ENCODE measurements around the gene SLC25A39. TPM values are rescaled to one million over a fixed set of nuclear protein-coding genes. Genes with fewer than 3 reads are reported as not detected.
A peak's percentile ranks its signal among the peaks of the same experiment; 100 is the strongest.

Gene SLC25A39
- total and polyA plus RNA-seq, 9 of the 15 experiments (the other 6 are each of a cell fraction or from before 2014, with no cell fraction given): 4.8 to 267 (median 140) TPM

DNA sequence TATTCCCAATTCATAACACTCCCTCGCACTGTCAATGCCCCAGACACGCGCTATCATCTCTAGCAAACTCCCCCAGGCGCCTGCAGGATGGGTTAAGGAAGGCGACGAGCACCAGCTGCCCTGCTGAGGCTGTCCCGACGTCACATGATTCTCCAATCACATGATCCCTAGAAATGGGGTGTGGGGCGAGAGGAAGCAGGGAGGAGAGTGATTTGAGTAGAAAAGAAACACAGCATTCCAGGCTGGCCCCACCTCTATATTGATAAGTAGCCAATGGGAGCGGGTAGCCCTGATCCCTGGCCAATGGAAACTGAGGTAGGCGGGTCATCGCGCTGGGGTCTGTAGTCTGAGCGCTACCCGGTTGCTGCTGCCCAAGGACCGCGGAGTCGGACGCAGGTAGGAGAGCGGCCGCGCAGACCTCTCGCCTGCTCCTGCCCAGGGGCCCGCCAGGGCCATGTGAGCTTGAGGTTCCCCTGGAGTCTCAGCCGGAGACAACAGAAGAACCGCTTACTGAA lies 20.4 kb upstream of the SLC25A39 start, which contains the start of gene GRN (continued):
- TF ChIP-seq, protein P1, sequence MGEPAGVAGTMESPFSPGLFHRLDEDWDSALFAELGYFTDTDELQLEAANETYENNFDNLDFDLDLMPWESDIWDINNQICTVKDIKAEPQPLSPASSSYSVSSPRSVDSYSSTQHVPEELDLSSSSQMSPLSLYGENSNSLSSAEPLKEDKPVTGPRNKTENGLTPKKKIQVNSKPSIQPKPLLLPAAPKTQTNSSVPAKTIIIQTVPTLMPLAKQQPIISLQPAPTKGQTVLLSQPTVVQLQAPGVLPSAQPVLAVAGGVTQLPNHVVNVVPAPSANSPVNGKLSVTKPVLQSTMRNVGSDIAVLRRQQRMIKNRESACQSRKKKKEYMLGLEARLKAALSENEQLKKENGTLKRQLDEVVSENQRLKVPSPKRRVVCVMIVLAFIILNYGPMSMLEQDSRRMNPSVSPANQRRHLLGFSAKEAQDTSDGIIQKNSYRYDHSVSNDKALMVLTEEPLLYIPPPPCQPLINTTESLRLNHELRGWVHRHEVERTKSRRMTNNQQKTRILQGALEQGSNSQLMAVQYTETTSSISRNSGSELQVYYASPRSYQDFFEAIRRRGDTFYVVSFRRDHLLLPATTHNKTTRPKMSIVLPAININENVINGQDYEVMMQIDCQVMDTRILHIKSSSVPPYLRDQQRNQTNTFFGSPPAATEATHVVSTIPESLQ (CRISPR knock-in tag; IDR thresholded peaks at IDR 0.05): 0 out of 2 replicates have a peak, but pooled peaks have one; percentile 32
- TF ChIP-seq MXI1 (IDR thresholded peaks at IDR 0.05; ENCODE audit: low read depth, low read length) (no peak), FOS (IDR thresholded peaks at IDR 0.05; ENCODE audit: extremely low read depth, insufficient read length) (peak; percentile 92), ATF1 (CRISPR knock-in tag; IDR thresholded peaks at IDR 0.05) (no peak), ATF1 (tag; IDR thresholded peaks at IDR 0.05) (peak; percentile 83), KLF6 (CRISPR knock-in tag; IDR thresholded peaks at IDR 0.05; ENCODE audit: borderline replicate concordance) (no peak), SMAD4 (CRISPR knock-in tag; conservative IDR thresholded peaks at IDR 0.05) (peak; percentile 75), DACH1 (IDR thresholded peaks at IDR 0.05; ENCODE audit: partially characterized antibody) (peak; percentile 36), PHF21A (IDR thresholded peaks at IDR 0.05; ENCODE audit: borderline replicate concordance, low read depth) (peak; percentile 93), DIDO1 (tag; IDR thresholded peaks at IDR 0.05; ENCODE audit: low read depth) (no peak), LEF1 (IDR thresholded peaks at IDR 0.05) (no peak), ZNF24 (IDR thresholded peaks at IDR 0.05) (no peak), MTA2 (IDR thresholded peaks at IDR 0.05; ENCODE audit: low read depth) (no peak), BRF1 (IDR thresholded peaks at IDR 0.05; ENCODE audit: borderline replicate concordance, extremely low read depth, insufficient read length) (no peak), HIVEP1 (CRISPR knock-in tag; IDR thresholded peaks at IDR 0.05) (no peak), ZNF224 (CRISPR knock-in tag; IDR thresholded peaks at IDR 0.05) (no peak), CHD4 (IDR thresholded peaks at IDR 0.05; ENCODE audit: insufficient read depth, insufficient replicate concordance, low read depth, low read length, poor library complexity, severe bottlenecking) (no peak), KLF16 (IDR thresholded peaks at IDR 0.05) (no peak), SETDB1 (IDR thresholded peaks at IDR 0.05; ENCODE audit: low read length) (no peak), ZNF79 (CRISPR knock-in tag; IDR thresholded peaks at IDR 0.05; ENCODE audit: low read depth) (no peak), ZNF583 (CRISPR knock-in tag; IDR thresholded peaks at IDR 0.05) (no peak)
- TF ChIP-seq, protein P2, sequence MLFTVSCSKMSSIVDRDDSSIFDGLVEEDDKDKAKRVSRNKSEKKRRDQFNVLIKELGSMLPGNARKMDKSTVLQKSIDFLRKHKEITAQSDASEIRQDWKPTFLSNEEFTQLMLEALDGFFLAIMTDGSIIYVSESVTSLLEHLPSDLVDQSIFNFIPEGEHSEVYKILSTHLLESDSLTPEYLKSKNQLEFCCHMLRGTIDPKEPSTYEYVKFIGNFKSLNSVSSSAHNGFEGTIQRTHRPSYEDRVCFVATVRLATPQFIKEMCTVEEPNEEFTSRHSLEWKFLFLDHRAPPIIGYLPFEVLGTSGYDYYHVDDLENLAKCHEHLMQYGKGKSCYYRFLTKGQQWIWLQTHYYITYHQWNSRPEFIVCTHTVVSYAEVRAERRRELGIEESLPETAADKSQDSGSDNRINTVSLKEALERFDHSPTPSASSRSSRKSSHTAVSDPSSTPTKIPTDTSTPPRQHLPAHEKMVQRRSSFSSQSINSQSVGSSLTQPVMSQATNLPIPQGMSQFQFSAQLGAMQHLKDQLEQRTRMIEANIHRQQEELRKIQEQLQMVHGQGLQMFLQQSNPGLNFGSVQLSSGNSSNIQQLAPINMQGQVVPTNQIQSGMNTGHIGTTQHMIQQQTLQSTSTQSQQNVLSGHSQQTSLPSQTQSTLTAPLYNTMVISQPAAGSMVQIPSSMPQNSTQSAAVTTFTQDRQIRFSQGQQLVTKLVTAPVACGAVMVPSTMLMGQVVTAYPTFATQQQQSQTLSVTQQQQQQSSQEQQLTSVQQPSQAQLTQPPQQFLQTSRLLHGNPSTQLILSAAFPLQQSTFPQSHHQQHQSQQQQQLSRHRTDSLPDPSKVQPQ (CRISPR knock-in tag; IDR thresholded peaks at IDR 0.05; ENCODE audit: borderline replicate concordance): no peak
- TF ChIP-seq, protein P3, sequence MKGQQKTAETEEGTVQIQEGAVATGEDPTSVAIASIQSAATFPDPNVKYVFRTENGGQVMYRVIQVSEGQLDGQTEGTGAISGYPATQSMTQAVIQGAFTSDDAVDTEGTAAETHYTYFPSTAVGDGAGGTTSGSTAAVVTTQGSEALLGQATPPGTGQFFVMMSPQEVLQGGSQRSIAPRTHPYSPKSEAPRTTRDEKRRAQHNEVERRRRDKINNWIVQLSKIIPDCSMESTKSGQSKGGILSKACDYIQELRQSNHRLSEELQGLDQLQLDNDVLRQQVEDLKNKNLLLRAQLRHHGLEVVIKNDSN (CRISPR knock-in tag; IDR thresholded peaks at IDR 0.05): peak; percentile 98
- TF ChIP-seq, protein P4, sequence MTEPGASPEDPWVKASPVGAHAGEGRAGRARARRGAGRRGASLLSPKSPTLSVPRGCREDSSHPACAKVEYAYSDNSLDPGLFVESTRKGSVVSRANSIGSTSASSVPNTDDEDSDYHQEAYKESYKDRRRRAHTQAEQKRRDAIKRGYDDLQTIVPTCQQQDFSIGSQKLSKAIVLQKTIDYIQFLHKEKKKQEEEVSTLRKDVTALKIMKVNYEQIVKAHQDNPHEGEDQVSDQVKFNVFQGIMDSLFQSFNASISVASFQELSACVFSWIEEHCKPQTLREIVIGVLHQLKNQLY (CRISPR knock-in tag; conservative IDR thresholded peaks at IDR 0.05): no peak
- TF ChIP-seq, protein P5, sequence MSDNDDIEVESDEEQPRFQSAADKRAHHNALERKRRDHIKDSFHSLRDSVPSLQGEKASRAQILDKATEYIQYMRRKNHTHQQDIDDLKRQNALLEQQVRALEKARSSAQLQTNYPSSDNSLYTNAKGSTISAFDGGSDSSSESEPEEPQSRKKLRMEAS (CRISPR knock-in tag; IDR thresholded peaks at IDR 0.05): peak; percentile 67
